HG03196 (cell line): ENCODE results near the gene S100A3.
A peak's percentile ranks its signal among the peaks of the same experiment; 100 is the strongest.
"Not testable (repeated sequence)": the region's sequence is repeated elsewhere in the genome, so short reads cannot be mapped to it uniquely, and the experiment has no call there.

Experiments used
- ATAC-seq: cut with Tn5 transposase; IDR thresholded peaks from one replicate; pipeline ENCODE4 v1.9.1; 2021; ENCODE audit not compliant: unreplicated experiment

Gene S100A3

GRCh38 chr1:153548722-153549688 lies at the start of gene S100A3:
TSS of gene S100A3 (minus strand) at chr1:153549258. CDS start at chr1:153548485, 773 bp downstream.
- ATAC-seq: no peak

GRCh38 chr1:153598309-153599172 lies 49.5 kb upstream of the S100A3 start:
- peak; percentile 96 for ATAC-seq

GRCh38 chr1:153597206-153597605 lies 48.1 kb upstream of the S100A3 start:
- ATAC-seq: no peak

GRCh38 chr1:153592748-153593147 lies 43.7 kb upstream of the S100A3 start:
- ATAC-seq: no peak

GRCh38 chr1:153588482-153588881 lies 39.4 kb upstream of the S100A3 start:
- ATAC-seq: no peak

- not testable (repeated sequence) for ATAC-seq
These were observed 39.0 kb upstream of the S100A3 start for GRCh38 chr1:153588033-153588432.

GRCh38 chr1:153587314-153587713 lies 38.3 kb upstream of the S100A3 start:
- ATAC-seq: no peak

- no peak for ATAC-seq
These were observed 37.3 kb upstream of the S100A3 start for GRCh38 chr1:153586347-153586746.

- no peak for ATAC-seq
These were observed 35.9 kb upstream of the S100A3 start for GRCh38 chr1:153585006-153585405.

- no peak for ATAC-seq
These were observed 34.9 kb upstream of the S100A3 start for GRCh38 chr1:153583976-153584375.

GRCh38 chr1:153583514-153583913 lies 34.5 kb upstream of the S100A3 start:
- ATAC-seq: not testable (repeated sequence)

- ATAC-seq: not testable (repeated sequence)
These were observed 33.8 kb upstream of the S100A3 start for GRCh38 chr1:153582836-153583235.

- no peak for ATAC-seq
These were observed 29.9 kb upstream of the S100A3 start for GRCh38 chr1:153578936-153579335.

- no peak for ATAC-seq
These were observed 29.4 kb upstream of the S100A3 start for GRCh38 chr1:153578490-153578889.

GRCh38 chr1:153577624-153578051 lies 28.6 kb upstream of the S100A3 start:
- no peak for ATAC-seq

GRCh38 chr1:153577138-153577537 lies 28.1 kb upstream of the S100A3 start:
- ATAC-seq: no peak

- ATAC-seq: not testable (repeated sequence)
These were observed 26.4 kb upstream of the S100A3 start for GRCh38 chr1:153575497-153575896.

- not testable (repeated sequence) for ATAC-seq
These were observed 26.0 kb upstream of the S100A3 start for GRCh38 chr1:153575081-153575491.

- ATAC-seq: no peak
These were observed 24.3 kb upstream of the S100A3 start for GRCh38 chr1:153573351-153573750.

- peak; percentile 67 for ATAC-seq
These were observed 23.5 kb upstream of the S100A3 start for GRCh38 chr1:153572569-153573015.

- no peak for ATAC-seq
These were observed 22.6 kb upstream of the S100A3 start for GRCh38 chr1:153571706-153572105.
